ENCODE data around the gene SRD5A1.

DNA sequence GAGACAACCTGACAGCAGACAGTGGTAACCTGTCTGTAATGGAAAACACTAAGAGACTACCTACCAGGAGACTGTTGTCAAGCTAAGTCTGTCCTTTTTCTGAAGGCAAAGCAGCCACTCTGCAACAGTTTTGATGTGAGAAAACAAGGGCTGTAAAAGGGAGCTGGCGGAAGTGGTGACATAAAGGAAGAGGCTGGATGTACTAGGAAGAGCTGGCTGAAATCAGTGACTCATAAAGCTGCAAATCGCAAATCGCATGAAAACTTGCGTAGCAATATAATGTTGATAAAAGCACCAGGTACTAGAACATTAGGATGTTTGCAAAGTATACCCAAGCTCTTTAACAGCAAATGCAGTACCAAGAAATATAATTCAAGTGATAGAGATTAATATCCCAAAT is 1.8 kb upstream of the SRD5A1 start:
- TF ChIP-seq POLR2AphosphoS5 (IDR thresholded peaks at IDR 0.05; ENCODE audit: borderline replicate concordance, low read depth, low read length) = no peak
- TF ChIP-seq EZH2 (IDR thresholded peaks at IDR 0.05) = no peak

Measured in SK-N-MC (cell line).